Astrocyte of the spinal cord (primary cell): Measurements from ENCODE around the gene WFS1.
A peak's percentile ranks its signal among the peaks of the same experiment; 100 is the strongest.

Experiments used
- DNase-seq: peaks from one replicate; pipeline ENCODE4 v3.0.0; 2011; ENCODE audit warnings: low read depth, low spot score
- H3K4me3 ChIP-seq: 2 replicates; pipeline ENCODE4 v1.5.1; 2011; ENCODE audit warnings: low read depth, mild to moderate bottlenecking, low read length, moderate library complexity
- in situ Hi-C: cut with HindIII; loops from 2 replicates; pipeline ENCODE4 v1.10.0; 2017; ENCODE audit warnings: low sequenced_read_pairs
- TF ChIP-seq, protein P1 (sequence below): IDR thresholded peaks from 2 replicates; pipeline ENCODE4 v1.5.1; 2012; ENCODE audit warnings: low read depth, mild to moderate bottlenecking, low read length, inconsistent platforms

Gene WFS1

GRCh38 chr4:6326312-6327060 lies 56.8 kb downstream of the WFS1 start:
- TF ChIP-seq, protein P1, sequence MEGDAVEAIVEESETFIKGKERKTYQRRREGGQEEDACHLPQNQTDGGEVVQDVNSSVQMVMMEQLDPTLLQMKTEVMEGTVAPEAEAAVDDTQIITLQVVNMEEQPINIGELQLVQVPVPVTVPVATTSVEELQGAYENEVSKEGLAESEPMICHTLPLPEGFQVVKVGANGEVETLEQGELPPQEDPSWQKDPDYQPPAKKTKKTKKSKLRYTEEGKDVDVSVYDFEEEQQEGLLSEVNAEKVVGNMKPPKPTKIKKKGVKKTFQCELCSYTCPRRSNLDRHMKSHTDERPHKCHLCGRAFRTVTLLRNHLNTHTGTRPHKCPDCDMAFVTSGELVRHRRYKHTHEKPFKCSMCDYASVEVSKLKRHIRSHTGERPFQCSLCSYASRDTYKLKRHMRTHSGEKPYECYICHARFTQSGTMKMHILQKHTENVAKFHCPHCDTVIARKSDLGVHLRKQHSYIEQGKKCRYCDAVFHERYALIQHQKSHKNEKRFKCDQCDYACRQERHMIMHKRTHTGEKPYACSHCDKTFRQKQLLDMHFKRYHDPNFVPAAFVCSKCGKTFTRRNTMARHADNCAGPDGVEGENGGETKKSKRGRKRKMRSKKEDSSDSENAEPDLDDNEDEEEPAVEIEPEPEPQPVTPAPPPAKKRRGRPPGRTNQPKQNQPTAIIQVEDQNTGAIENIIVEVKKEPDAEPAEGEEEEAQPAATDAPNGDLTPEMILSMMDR: no peak
- H3K4me3 ChIP-seq: no peak overlapping the region
- in situ Hi-C loops: no loop called here
- no peak for DNase-seq

- TF ChIP-seq, protein P1: peak; percentile 90
- no peak overlapping the region for H3K4me3 ChIP-seq
- peak; percentile 64 for DNase-seq
- in situ Hi-C loops: no loop called here
These were observed 57.7 kb downstream of the WFS1 start for GRCh38 chr4:6327220-6327917.

- TF ChIP-seq, protein P1: no peak
- H3K4me3 ChIP-seq: no peak overlapping the region
- in situ Hi-C loops: no loop called here
- no peak for DNase-seq
These were observed 58.9 kb downstream of the WFS1 start for GRCh38 chr4:6328526-6328925.

DNA sequence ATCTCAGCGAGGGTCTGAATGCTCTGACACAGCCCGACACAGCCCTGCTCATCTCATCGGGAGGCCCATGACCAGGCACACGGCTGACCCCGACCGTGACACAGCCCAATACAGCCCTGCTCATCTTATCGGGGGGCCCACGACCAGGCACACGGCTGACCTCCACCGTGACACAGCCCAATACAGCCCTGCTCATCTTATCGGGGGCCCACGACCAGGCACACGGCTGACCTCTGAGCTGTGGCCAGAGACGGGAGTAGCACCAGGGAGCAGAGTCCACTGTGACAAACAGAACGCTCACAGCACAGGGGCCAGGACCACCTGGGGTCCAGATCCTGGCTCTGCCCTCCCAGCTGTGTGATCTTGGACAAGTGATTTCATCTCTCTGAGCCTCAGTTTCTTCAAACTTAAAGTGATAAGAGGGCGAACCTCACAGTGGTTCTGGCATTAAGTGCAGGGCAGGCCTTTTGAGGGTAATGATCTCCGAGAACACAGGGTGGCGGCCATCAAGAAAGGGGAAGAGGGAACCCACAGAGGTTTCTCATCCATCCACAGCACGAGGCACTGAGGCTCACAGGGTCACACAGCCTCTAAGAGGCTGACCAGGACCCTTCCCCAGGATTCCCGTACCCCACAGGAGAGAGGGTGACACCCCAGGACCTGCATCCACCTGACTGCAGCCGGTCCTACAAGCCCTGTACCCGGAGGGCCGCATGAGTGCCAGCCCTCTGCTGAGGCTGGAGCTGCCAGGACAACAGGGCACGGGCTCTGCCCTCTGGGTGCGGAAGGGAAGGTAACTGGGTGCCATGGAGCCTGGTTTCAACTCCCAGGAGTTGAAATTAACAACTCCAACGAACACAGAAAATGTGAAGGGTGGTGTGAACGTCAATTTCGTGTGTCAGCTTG lies 60.1 kb downstream of the WFS1 start:
- in situ Hi-C loops: no loop called here
- no peak overlapping the region for H3K4me3 ChIP-seq
- TF ChIP-seq, protein P1: no peak
- no peak for DNase-seq

DNA sequence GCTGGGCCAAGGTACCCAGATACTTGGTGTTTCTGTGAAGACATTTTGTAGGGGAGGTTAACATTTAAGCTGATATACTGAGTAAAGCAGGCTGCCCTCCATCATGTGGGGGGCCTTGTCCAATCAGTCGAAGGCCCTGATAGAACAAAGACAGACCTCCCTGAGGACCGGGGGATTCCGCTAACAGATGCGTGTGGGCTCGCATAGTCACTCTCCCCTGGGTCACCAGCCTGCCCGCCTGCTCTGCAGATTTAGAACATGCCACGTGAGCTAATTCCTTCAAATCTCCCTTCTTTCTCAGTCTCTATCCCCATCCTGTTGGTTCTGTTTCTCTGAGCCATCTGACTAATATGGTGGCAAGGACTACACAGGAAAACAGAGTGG lies 60.7 kb downstream of the WFS1 start:
- no peak overlapping the region for H3K4me3 ChIP-seq
- no peak for DNase-seq
- in situ Hi-C loops: no loop called here
- TF ChIP-seq, protein P1: no peak

DNA sequence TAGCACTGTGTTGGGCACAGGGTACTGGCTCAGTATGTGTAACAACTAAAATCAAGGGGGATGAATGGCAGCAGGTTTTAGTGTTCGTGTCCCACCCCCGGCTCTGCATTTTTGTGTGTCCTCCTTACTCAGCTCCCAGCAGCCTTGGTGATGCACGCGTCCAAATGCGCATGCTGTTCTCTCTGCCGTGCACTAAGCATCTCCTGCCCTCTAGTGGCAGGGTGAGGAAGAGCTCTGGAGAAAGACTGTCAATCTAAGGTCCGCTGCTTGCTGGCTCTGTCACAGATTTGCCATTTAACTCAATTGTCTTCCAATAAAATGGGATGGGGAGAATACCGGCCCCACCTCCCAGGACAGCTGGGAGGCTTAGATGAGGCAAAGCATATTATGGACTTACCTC lies 61.4 kb downstream of the WFS1 start:
- no peak for DNase-seq
- TF ChIP-seq, protein P1: peak; percentile 68
- in situ Hi-C loops: no loop called here

More for the DNA sequence above, 61.4 kb downstream of the WFS1 start:
- no peak overlapping the region for H3K4me3 ChIP-seq
